ENCODE measurements around the gene IARS1. TPM values are rescaled to one million over a fixed set of nuclear protein-coding genes. Genes with fewer than 3 reads are reported as not detected.

Gene IARS1
- total RNA-seq, 2 experiments from 2014 or later: 330 to 352 TPM

DNA sequence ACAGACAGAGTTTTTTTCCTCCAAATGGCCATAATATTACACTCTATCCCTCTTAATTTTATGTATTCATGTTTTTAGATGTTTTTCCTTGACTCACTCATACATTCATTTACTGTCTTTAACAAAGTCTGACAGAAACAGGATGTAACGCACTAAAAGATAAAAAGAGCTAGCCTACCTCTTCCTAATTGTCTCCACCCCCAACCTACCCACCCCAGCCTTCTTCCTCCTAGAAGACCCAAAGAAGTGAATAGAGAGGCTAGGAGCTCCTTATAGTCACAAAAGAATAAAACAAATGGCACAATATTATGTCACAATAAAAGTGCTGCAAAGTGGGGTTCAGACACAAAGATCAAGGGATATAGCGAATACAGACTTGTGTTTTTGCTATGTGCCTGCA is 30.9 kb upstream of the IARS1 start:
- no TSS peak for BruUV-seq (replicated peaks)
- H3K27ac ChIP-seq (ENCODE audit: low read depth, low read length, poor library complexity, severe bottlenecking): peak overlapping the region; percentile 61
- H3K4me1 ChIP-seq (ENCODE audit: insufficient read depth, low read length, poor library complexity, severe bottlenecking): peaks cover 29% of the 10 kb centered on the region
- H3K4me3 ChIP-seq (ENCODE audit: low read depth, low read length, poor library complexity, severe bottlenecking): peak overlapping the region; percentile 92
- H3K9me3 ChIP-seq (ENCODE audit: low read length): no peaks in the 10 kb centered on the region
- H3K9me2 ChIP-seq (ENCODE audit: insufficient read depth, low read length): no peaks in the 10 kb centered on the region
- TF ChIP-seq, protein P1, sequence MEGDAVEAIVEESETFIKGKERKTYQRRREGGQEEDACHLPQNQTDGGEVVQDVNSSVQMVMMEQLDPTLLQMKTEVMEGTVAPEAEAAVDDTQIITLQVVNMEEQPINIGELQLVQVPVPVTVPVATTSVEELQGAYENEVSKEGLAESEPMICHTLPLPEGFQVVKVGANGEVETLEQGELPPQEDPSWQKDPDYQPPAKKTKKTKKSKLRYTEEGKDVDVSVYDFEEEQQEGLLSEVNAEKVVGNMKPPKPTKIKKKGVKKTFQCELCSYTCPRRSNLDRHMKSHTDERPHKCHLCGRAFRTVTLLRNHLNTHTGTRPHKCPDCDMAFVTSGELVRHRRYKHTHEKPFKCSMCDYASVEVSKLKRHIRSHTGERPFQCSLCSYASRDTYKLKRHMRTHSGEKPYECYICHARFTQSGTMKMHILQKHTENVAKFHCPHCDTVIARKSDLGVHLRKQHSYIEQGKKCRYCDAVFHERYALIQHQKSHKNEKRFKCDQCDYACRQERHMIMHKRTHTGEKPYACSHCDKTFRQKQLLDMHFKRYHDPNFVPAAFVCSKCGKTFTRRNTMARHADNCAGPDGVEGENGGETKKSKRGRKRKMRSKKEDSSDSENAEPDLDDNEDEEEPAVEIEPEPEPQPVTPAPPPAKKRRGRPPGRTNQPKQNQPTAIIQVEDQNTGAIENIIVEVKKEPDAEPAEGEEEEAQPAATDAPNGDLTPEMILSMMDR (conservative IDR thresholded peaks at IDR 0.05; ENCODE audit: low read length): no peak
- no peak for TF ChIP-seq EZH2phosphoT487 (IDR thresholded peaks at IDR 0.05; ENCODE audit: borderline replicate concordance, low read depth, low read length)
- CTCF ChIA-PET (ENCODE audit: unreplicated experiment): no interaction called here
- POLR2A ChIA-PET: interaction anchor here (1.4 kb wide), 1 partner anchor 22 kb away, joined by 4 read pairs; no protein-coding TSS in a partner anchor
- H3K36me3 ChIP-seq (ENCODE audit: insufficient read depth, low read length): peaks cover 36% of the 10 kb centered on the region
- H2AFZ ChIP-seq (ENCODE audit: low read length): peak overlapping the region; percentile 81; the same call in 1 of the 2 replicates
- peaks cover 69% of the 10 kb centered on the region for H3K79me2 ChIP-seq (ENCODE audit: insufficient read depth, low read depth, low read length)
- peak overlapping the region; percentile 84 for H3K4me2 ChIP-seq (ENCODE audit: low read length)
- H4K20me1 ChIP-seq (ENCODE audit: insufficient read depth, low read length): no peaks in the 10 kb centered on the region
- intact Hi-C loops (cut with micrococcal nuclease; ENCODE audit: unreplicated experiment): loop anchor here (10.0 kb wide), 1 partner anchor 190 kb away; no protein-coding TSS in a partner anchor
- peak; percentile 10 for DNase-seq (ENCODE audit: low spot score)

DNA sequence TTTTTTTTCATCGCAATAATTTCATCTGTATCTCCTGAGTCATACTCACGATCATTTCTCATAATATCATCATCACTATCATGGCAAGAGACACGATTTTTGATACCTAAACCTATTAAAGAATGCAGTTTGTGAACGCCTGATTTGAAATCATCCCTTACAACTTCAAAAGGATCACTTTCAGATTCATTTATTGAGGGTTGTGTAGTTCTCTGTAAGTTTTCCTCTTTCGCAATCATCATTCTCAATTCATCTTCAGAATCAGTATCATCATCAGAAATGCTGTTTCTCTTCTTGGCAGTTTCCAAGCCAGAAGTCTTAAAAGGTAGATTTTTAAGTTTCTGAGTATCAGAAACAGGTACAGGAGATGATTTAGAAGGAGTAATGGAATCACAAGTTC is 22.0 kb upstream of the IARS1 start:
- intact Hi-C loops (cut with micrococcal nuclease; ENCODE audit: unreplicated experiment): no loop called here
- ChIA-PET POLR2A (interaction anchor here (0.6 kb wide), 1 partner anchor 18 kb away, joined by 4 read pairs; no protein-coding TSS in a partner anchor), CTCF (ENCODE audit: unreplicated experiment) (no interaction called here)
- Histone ChIP-seq H3K4me2 (ENCODE audit: low read length) (no peak overlapping the region), H3K79me2 (ENCODE audit: insufficient read depth, low read depth, low read length) (peaks cover 7% of the 10 kb centered on the region; the same call in 1 of the 2 replicates), H3K4me1 (ENCODE audit: insufficient read depth, low read length, poor library complexity, severe bottlenecking) (no peaks in the 10 kb centered on the region), H3K36me3 (ENCODE audit: insufficient read depth, low read length) (peaks cover 93% of the 10 kb centered on the region), H3K9me2 (ENCODE audit: insufficient read depth, low read length) (no peaks in the 10 kb centered on the region), H3K27ac (ENCODE audit: low read depth, low read length, poor library complexity, severe bottlenecking) (no peak overlapping the region), H4K20me1 (ENCODE audit: insufficient read depth, low read length) (peaks cover 5% of the 10 kb centered on the region), H3K4me3 (ENCODE audit: low read depth, low read length, poor library complexity, severe bottlenecking) (no peak overlapping the region), H2AFZ (ENCODE audit: low read length) (no peak overlapping the region), H3K9me3 (ENCODE audit: low read length) (no peaks in the 10 kb centered on the region)
- no TSS peak for BruUV-seq (replicated peaks)
- no peak for TF ChIP-seq EZH2phosphoT487 (IDR thresholded peaks at IDR 0.05; ENCODE audit: borderline replicate concordance, low read depth, low read length)
- TF ChIP-seq, protein P1 (conservative IDR thresholded peaks at IDR 0.05; ENCODE audit: low read length): no peak
- no peak for DNase-seq (ENCODE audit: low spot score)

DNA sequence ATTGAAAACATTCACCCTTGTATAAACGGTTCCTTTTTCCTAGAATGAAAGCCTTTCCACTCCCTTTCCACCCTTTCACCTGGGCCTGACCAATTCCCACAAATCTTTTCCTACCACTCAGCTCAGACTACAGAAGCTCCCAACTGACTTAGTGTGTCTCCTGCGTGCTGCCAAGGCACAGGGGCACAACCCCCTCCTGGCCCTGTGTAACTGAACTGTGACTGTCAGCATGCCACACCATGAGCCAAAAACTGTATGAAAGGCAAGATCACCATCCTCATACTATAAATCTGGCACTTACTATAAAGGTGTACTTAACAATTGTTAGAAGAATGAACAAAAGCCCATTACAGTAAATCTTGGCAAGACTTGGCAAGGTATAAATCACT is 20.1 kb upstream of the IARS1 start:
- no peak overlapping the region for H3K4me3 ChIP-seq (ENCODE audit: low read depth, low read length, poor library complexity, severe bottlenecking)
- H3K27ac ChIP-seq (ENCODE audit: low read depth, low read length, poor library complexity, severe bottlenecking): no peak overlapping the region
- ChIA-PET CTCF (ENCODE audit: unreplicated experiment) (no interaction called here), POLR2A (interaction anchor here (1.1 to 1.2 kb wide), 2 partner anchors 12 to 22 kb away, joined by 4 to 6 read pairs; no protein-coding TSS in a partner anchor)
- H3K9me3 ChIP-seq (ENCODE audit: low read length): no peaks in the 10 kb centered on the region
- no peak overlapping the region for H2AFZ ChIP-seq (ENCODE audit: low read length)
- no peaks in the 10 kb centered on the region for H3K9me2 ChIP-seq (ENCODE audit: insufficient read depth, low read length)
- intact Hi-C loops (cut with micrococcal nuclease; ENCODE audit: unreplicated experiment): no loop called here
- BruUV-seq (replicated peaks): no TSS peak
- no peak overlapping the region for H3K4me2 ChIP-seq (ENCODE audit: low read length)
- H4K20me1 ChIP-seq (ENCODE audit: insufficient read depth, low read length): peaks cover 5% of the 10 kb centered on the region
- no peak for DNase-seq (ENCODE audit: low spot score)
- TF ChIP-seq EZH2phosphoT487 (IDR thresholded peaks at IDR 0.05; ENCODE audit: borderline replicate concordance, low read depth, low read length): no peak
- TF ChIP-seq, protein P1 (conservative IDR thresholded peaks at IDR 0.05; ENCODE audit: low read length): no peak
- H3K4me1 ChIP-seq (ENCODE audit: insufficient read depth, low read length, poor library complexity, severe bottlenecking): no peaks in the 10 kb centered on the region
- H3K79me2 ChIP-seq (ENCODE audit: insufficient read depth, low read depth, low read length): peaks cover 7% of the 10 kb centered on the region; the same call in 1 of the 2 replicates
- peaks cover 93% of the 10 kb centered on the region for H3K36me3 ChIP-seq (ENCODE audit: insufficient read depth, low read length)

Measured in OCI-LY7 (cell line).